ENCODE data around the gene VPS54. TPM values are rescaled to one million over a fixed set of nuclear protein-coding genes. Genes with fewer than 3 reads are reported as not detected.

VPS54 gene
- 10 to 100 TPM; 16.6 to 24.8 (median 20.9) TPM for total RNA-seq

GRCh38 chr2:64019083-64019974 lies at the start of gene VPS54:
VPS54 (minus strand) TSS chr2:64019428; CDS start chr2:63983999, 35,429 bp downstream.
- H3K9me3 ChIP-seq = no peaks in the 10 kb centered on the region
- peak; percentile 50 to 81 (median 70) for DNase-seq
- H3K27me3 ChIP-seq = no peaks in the 10 kb centered on the region
- peak in 1 of 2 donors; percentile 45 for TF ChIP-seq POLR2A (IDR thresholded peaks at IDR 0.05)
- peak in 2 of 6 experiments; percentile 16 to 29 for TF ChIP-seq CTCF (IDR thresholded peaks at IDR 0.05)
- peaks cover 0 to 10% (median 5%) of the 10 kb centered on the region in 4 donors for H3K4me1 ChIP-seq
- no peaks in the 10 kb centered on the region for H3K36me3 ChIP-seq
- peak within 1 kb of the TSS; percentile 91 to 98 (median 96) for H3K27ac ChIP-seq
- peak within 1 kb of the TSS; percentile 81 to 91 (median 89) for H3K4me3 ChIP-seq

GRCh38 chr2:64067326-64067725 lies 48.1 kb upstream of the VPS54 start:
- Histone ChIP-seq H3K27ac (no peak overlapping the region), H3K9me3 (no peaks in the 10 kb centered on the region), H3K27me3 (no peaks in the 10 kb centered on the region), H3K4me3 (no peak overlapping the region), H3K4me1 (no peaks in the 10 kb centered on the region), H3K36me3 (no peaks in the 10 kb centered on the region)
- DNase-seq = no peak
- TF ChIP-seq POLR2A (IDR thresholded peaks at IDR 0.05) (no peak), CTCF (IDR thresholded peaks at IDR 0.05) (no peak)

- Histone ChIP-seq H3K36me3 (no peaks in the 10 kb centered on the region), H3K9me3 (no peaks in the 10 kb centered on the region), H3K4me1 (no peaks in the 10 kb centered on the region), H3K27ac (no peak overlapping the region), H3K4me3 (no peak overlapping the region), H3K27me3 (no peaks in the 10 kb centered on the region)
- TF ChIP-seq CTCF (IDR thresholded peaks at IDR 0.05) = no peak
- TF ChIP-seq POLR2A (IDR thresholded peaks at IDR 0.05) = no peak
- no peak for DNase-seq
Observed at GRCh38 chr2:64065516-64065915, 46.3 kb upstream of the VPS54 start.

GRCh38 chr2:64063924-64064331 lies 44.7 kb upstream of the VPS54 start:
- Histone ChIP-seq H3K27me3 (no peaks in the 10 kb centered on the region), H3K27ac (peak overlapping the region; percentile 2 to 69 (median 31))

GRCh38 chr2:64063454-64063853 lies 44.2 kb upstream of the VPS54 start:
- H3K36me3 ChIP-seq = no peaks in the 10 kb centered on the region
- no peak for DNase-seq
- TF ChIP-seq CTCF (IDR thresholded peaks at IDR 0.05) = no peak
- no peak for TF ChIP-seq POLR2A (IDR thresholded peaks at IDR 0.05)
- no peak overlapping the region for H3K4me3 ChIP-seq
- H3K4me1 ChIP-seq = no peaks in the 10 kb centered on the region
- H3K27me3 ChIP-seq = no peaks in the 10 kb centered on the region
- peak overlapping the region; percentile 2 to 69 (median 31) for H3K27ac ChIP-seq
- H3K9me3 ChIP-seq = no peaks in the 10 kb centered on the region

More at GRCh38 chr2:64063924-64064331, 44.7 kb upstream of the VPS54 start:
- no peak for DNase-seq
- H3K9me3 ChIP-seq = no peaks in the 10 kb centered on the region
- TF ChIP-seq POLR2A (IDR thresholded peaks at IDR 0.05) (no peak), CTCF (IDR thresholded peaks at IDR 0.05) (no peak)
- H3K36me3 ChIP-seq = no peaks in the 10 kb centered on the region
- no peaks in the 10 kb centered on the region for H3K4me1 ChIP-seq
- H3K4me3 ChIP-seq = no peak overlapping the region
